ENCODE measurements around the gene ZNF416.

The ZNF416 gene

DNA sequence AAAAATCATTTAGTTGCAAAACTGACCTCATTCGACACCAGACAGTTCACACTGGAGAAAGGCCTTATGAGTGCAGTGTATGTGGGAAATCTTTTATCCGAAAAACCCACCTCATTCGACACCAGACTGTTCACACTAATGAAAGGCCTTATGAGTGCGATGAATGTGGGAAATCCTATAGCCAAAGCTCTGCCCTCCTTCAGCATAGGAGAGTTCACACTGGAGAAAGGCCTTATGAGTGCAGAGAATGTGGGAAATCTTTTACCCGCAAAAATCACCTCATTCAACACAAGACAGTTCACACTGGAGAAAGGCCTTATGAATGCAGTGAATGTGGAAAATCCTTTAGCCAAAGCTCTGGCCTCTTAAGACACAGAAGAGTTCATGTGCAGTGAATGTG, 28.2 kb upstream of the ZNF416 start:
- TF ChIP-seq, protein P1, sequence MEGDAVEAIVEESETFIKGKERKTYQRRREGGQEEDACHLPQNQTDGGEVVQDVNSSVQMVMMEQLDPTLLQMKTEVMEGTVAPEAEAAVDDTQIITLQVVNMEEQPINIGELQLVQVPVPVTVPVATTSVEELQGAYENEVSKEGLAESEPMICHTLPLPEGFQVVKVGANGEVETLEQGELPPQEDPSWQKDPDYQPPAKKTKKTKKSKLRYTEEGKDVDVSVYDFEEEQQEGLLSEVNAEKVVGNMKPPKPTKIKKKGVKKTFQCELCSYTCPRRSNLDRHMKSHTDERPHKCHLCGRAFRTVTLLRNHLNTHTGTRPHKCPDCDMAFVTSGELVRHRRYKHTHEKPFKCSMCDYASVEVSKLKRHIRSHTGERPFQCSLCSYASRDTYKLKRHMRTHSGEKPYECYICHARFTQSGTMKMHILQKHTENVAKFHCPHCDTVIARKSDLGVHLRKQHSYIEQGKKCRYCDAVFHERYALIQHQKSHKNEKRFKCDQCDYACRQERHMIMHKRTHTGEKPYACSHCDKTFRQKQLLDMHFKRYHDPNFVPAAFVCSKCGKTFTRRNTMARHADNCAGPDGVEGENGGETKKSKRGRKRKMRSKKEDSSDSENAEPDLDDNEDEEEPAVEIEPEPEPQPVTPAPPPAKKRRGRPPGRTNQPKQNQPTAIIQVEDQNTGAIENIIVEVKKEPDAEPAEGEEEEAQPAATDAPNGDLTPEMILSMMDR (IDR thresholded peaks at IDR 0.05; ENCODE audit: borderline replicate concordance, control extremely low read depth, extremely low read depth, insufficient read depth, missing control alignments) = no peak
- in situ Hi-C loops (cut with MboI; ENCODE audit: low sequenced_read_pairs, unreplicated experiment) = no loop called here
- DNase-seq (ENCODE audit: low spot score) = no peak

DNA sequence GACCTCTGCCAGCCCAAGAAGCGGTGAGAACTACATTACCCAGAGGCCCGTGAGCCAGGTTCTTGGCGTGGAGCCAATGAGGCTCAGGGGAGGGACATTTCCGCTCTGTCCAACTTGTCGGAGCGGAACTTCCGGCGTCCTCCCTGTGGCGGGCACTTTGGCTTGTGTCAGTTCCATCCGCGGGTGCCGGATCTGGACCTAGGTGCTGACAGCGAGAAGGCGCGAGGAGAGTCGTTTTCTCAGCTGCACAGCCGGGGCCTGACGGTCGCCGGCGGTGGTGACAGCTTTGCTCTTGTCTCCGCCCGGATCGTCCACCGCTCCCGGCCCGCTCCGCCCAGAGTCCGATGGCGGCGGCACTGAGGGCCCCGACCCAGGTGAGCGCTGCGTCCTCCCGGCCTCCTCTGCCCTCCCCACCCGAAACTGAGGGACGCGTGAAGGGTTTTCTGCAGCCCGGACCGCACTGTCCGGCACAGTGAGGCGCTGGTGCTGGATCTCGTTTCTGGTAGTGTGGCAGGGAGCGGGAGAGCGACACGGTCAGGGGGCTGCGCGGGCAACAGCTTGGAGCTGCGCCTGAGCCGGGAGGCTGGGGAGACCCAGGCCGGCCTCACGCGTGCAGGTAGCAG, 21.2 kb upstream of the ZNF416 start, which contains the start of gene ZNF530:
ZNF530 (plus strand) TSS at position 125 of the 623 bp plus-strand sequence. CDS start 4,461 bp downstream, outside the sequence.
- peak; percentile 93 for DNase-seq (ENCODE audit: low spot score)
- in situ Hi-C loops (cut with MboI; ENCODE audit: low sequenced_read_pairs, unreplicated experiment) = no loop called here
- TF ChIP-seq, protein P1 (IDR thresholded peaks at IDR 0.05; ENCODE audit: borderline replicate concordance, control extremely low read depth, extremely low read depth, insufficient read depth, missing control alignments) = no peak

DNA sequence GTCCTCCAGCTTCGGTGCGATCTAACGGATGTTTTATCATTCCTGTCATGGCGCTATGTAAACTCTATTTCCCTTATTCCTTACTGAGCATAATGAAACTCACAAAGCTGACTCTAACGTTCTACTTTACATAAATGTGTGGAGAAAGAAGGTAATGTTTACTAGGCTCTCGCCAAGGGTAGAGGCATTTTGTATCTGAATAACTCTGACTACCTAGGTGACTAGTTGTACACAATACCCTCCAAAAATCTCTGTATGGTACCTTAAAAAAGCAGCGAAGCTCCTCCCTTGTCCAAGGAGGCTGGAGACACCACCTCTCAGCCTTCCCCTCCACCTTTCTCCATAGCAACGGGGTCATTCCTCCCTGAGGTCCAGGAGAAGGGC, 20.7 kb upstream of the ZNF416 start:
- TF ChIP-seq, protein P1 (IDR thresholded peaks at IDR 0.05; ENCODE audit: borderline replicate concordance, control extremely low read depth, extremely low read depth, insufficient read depth, missing control alignments) = no peak
- no peak for DNase-seq (ENCODE audit: low spot score)
- in situ Hi-C loops (cut with MboI; ENCODE audit: low sequenced_read_pairs, unreplicated experiment) = no loop called here

DNA sequence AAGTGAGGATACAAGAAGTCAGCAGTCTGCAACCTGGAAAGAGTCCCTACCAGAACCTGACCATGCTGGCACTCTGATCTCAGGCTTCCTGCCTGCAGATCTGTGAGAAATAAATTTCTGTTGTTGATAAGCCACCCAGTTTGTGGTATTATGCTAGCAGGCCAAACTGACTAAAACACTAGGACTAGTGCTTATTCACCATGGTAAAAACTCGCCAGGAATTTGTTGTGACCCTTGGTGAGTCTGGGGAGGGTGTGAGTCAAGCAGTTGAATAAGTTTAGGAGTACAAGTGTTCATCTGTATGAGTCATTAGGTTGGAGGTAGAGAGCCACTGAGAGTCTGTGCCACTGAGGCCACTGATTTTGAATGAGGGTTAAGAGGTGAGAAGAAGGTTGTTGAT, 8.8 kb upstream of the ZNF416 start:
- TF ChIP-seq, protein P1 (IDR thresholded peaks at IDR 0.05; ENCODE audit: borderline replicate concordance, control extremely low read depth, extremely low read depth, insufficient read depth, missing control alignments) = no peak
- in situ Hi-C loops (cut with MboI; ENCODE audit: low sequenced_read_pairs, unreplicated experiment) = no loop called here
- DNase-seq (ENCODE audit: low spot score) = no peak

DNA sequence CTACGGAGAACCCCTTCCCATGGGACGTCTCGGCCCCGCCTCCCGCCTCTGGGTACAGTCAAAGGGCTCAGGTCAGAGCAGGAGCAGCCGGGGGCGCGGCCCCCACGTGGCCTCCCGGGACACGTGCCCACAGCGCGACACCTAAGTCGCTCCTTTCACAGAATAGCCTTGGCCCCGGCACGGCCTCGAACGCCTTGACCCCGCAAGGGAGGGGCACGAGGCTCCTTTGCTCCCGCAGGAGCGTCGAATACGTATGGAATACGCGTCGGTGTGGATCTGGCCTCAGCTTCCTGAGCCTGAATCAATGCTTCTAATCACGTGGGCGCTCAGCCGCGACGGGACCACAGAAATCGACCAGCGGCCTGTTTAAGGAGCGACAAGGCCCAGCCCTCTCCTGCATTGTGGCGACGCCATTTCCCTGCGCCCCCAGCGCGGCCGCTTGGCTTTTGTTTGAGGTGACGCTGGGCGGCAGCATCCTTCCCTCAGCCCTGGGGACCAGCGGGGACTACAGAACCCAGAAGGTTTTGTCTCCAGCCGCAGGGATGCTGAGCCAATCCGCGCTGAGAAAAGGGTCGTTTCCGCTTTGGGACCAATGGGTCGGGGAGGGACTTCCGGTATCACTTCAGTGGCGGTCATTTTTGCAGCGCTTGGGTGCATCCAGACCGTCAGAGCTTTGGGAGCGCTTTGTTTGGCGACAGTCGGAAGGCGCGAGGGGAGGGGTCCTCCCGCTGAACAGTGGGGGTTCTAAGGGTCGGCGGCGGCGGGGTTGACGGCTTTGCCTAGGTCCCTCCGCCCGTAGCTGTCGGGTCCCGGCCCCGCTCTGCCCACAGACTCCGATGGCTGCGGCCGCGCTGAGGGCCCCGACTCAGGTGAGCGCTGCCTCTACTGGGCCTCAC, 5.1 kb upstream of the ZNF416 start, which contains the start of gene ZIK1:
ZIK1 (plus strand) TSS at position 625 of the 896 bp plus-strand sequence; CDS start at position 837, 212 bp downstream.
- TF ChIP-seq, protein P1 (IDR thresholded peaks at IDR 0.05; ENCODE audit: borderline replicate concordance, control extremely low read depth, extremely low read depth, insufficient read depth, missing control alignments) = no peak
- in situ Hi-C loops (cut with MboI; ENCODE audit: low sequenced_read_pairs, unreplicated experiment) = no loop called here
- peak; percentile 95 for DNase-seq (ENCODE audit: low spot score)

DNA sequence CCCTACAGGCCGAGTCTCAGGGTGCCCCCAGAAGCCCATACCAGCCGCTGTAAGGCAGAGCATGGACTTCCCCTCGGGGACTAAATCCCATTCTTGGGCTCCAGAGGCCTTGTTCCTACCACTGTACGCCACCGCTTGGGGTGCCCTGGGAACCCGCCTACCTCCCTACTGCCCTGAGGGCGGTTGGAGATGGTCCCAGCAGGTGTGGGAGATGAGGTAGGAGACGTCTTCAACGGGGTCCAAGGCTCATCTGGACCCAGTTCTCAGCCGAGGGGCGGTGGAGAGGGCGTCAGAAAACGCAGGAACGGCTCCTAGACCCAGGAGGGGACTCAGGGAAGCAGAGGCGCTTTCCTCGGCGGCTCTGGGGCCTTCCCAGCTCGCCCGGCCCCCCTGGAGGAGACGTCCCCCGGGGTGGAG, 4.4 kb upstream of the ZNF416 start:
- TF ChIP-seq, protein P1 (IDR thresholded peaks at IDR 0.05; ENCODE audit: borderline replicate concordance, control extremely low read depth, extremely low read depth, insufficient read depth, missing control alignments) = no peak
- DNase-seq (ENCODE audit: low spot score) = no peak
- in situ Hi-C loops (cut with MboI; ENCODE audit: low sequenced_read_pairs, unreplicated experiment) = no loop called here

Data from GM13976 (cell line).